NCI-H2227 treated with DMSO at 0.1 percent for 48 hours (cell line): ENCODE data around the gene TRMT112.

Experiments used
- DNase-seq: peaks from one replicate; lab custom pipeline; 2025; lab: John Stamatoyannopoulos, UW

The TRMT112 gene

DNA sequence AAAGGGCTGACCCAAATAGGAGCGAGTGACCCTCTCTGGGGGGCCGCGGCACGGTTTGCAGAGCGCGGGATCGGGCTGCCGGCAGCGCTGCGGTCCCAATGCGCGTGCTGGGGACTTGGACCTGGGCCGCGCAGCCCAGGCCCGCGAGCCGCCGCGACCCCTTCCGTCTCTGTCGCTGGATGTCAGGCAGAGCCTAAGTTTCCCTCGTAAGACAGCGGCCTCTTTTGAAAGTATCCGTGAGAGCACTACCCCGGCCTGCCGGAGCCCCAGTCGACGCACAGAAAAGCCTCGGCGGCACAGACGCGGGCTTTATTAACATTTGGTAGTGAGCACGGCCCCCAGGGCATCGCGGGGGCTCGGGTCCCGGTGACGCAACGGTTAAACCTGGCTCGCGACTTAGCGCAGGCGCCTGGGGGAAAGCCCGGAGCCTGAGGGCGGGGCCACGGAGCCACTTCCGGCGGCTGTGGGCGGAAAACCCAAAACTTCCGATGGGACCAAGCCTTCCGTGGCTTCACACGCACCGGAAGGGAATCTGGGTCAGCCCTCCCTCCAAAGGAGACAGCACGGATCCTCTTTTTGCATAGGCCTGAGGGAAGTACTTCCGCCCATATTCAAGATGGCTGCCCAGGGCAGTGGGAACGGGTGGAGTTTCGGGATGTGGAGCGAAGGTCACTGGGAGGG lies 47.7 kb downstream of the TRMT112 start:
- DNase-seq, result peak; percentile 98

DNA sequence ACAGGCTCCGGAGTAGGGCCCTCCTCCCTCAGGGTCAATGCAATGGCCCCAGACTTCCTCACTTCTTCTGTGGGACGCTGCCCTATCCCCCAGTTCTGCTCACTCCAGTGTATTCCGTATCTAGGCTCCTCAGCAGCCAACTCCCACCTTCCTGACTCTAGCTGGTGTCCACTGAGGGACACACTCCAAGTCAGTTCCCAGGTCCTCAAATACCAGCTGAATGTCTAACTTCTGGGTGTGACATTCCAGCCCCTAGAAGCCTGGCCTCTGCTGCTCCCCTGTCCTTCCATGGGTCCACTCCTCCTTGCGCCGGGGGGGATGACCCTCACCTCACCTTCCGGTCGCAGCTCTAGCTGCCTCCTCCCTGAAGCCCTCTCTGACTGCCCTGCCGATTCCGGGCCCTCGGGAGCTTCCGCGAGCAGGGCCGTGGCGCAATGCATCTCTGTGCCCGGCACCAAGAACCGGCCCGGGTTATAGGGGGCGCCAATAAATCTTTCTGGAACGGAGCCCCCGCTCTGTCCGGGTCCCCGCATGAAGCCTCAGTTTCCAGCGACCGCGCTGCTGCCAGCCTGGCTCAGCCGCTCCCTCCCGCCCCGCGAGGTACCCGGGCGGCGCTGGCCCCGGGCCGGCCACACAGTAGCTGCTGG lies 48.3 kb downstream of the TRMT112 start:
- no peak for DNase-seq

GRCh38 chr11:64268025-64268892 lies 49.1 kb downstream of the TRMT112 start:
- no peak for DNase-seq

DNA sequence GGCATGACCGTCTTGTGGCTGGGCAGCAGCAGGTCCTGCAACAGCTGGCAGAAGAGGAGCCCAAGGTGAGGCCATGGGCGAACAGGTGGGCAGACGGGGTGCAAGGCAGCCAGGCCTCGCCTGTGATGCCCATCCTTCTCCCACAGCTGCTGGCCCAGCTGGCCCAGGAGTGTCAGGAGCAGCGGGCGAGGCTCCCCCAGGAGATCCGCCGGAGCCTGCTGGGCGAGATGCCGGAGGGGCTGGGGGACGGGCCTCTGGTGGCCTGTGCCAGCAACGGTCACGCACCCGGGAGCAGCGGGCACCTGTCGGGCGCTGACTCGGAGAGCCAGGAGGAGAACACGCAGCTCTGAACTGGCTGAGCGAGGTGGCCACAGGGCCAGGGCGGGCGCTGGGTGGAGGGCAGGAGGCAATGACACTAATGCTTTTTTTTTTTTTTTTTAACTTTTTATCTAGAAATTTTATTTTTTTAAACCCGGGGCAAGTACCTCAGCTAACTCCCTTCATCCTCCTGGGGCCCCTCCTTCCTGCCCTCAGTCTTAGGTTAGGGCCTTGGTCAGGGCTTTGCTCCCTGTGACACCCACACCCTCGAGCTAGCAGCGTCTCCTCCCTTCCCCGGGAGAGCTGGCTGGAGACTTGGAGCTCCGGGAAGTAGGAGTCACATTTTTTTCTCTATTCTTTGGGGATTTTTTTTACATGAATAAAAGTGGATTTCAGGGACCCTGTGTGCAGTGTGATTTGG lies 50.0 kb downstream of the TRMT112 start:
- DNase-seq, result no peak
